PC-3 (cell line): Measurements from ENCODE around the gene CHP2. TPM values are rescaled to one million over a fixed set of nuclear protein-coding genes. Genes with fewer than 3 reads are reported as not detected.
"Not testable (repeated sequence)": the region's sequence is repeated elsewhere in the genome, so short reads cannot be mapped to it uniquely, and the experiment has no call there.

Experiments used
- ATAC-seq: fragments of 200-7000 bp; cut with Tn5 transposase; 2 replicates; pipeline ENCODE4 v1.9.1; 2020; ENCODE audit warnings: mild to moderate bottlenecking, moderate library complexity
- BruUV-seq: library from RNA; stranded (reverse); fragments of 400-500 nt; replicated peaks from 2 replicates; lab custom pipeline; 2021; lab: Mats Ljungman, UMichigan
- CTCF ChIA-PET: fragments of 300-600 bp; sonication (Branson Sonifier 250); formaldehyde crosslinking; loops from one replicate; lab custom pipeline; 2022; ENCODE audit warnings: antibody characterized with exemption; lab: Charles Lee
- POLR2A ChIA-PET: fragments of 300-600 bp; sonication (Branson Sonifier 250); formaldehyde crosslinking; loops from one replicate; lab custom pipeline; 2022; ENCODE audit warnings: antibody characterized with exemption; ENCODE audit not compliant: unreplicated experiment; lab: Charles Lee
- DNase-seq: peaks from one replicate; pipeline ENCODE4 v3.0.0-alpha.2; 2015
- H2AFZ ChIP-seq: fragments of 300-600 bp; sonication (generic); 2 replicates; pipeline ENCODE4 v1.6.0; 2016; ENCODE audit warnings: antibody characterized with exemption, low read length
- H3F3A ChIP-seq: fragments of 300-600 bp; sonication (generic); one replicate; pipeline ENCODE4 v1.6.0; 2017; ENCODE audit warnings: antibody characterized with exemption, low read length, control low read depth, mild to moderate bottlenecking; ENCODE audit not compliant: unreplicated experiment
- H3K27ac ChIP-seq: fragments of 300-600 bp; sonication (generic); 2 replicates; pipeline ENCODE4 v1.5.1; 2016; ENCODE audit warnings: mild to moderate bottlenecking, low read length
- H3K27me3 ChIP-seq: fragments of 300-600 bp; sonication (generic); 2 replicates; pipeline ENCODE4 v1.6.1; 2016; ENCODE audit warnings: low read length, mixed read lengths
- H3K36me3 ChIP-seq: fragments of 300-600 bp; sonication (generic); 2 replicates; pipeline ENCODE4 v1.6.1; 2016; ENCODE audit warnings: low read depth, mixed run types, low read length, mixed read lengths
- H3K4me1 ChIP-seq: fragments of 300-600 bp; sonication (generic); 2 replicates; pipeline ENCODE4 v1.5.1; 2016; ENCODE audit warnings: low read length; ENCODE audit not compliant: insufficient read depth
- H3K4me2 ChIP-seq: fragments of 300-600 bp; sonication (generic); 2 replicates; pipeline ENCODE4 v1.6.0; 2016; ENCODE audit warnings: low read length
- H3K4me3 ChIP-seq: fragments of 300-600 bp; sonication (generic); 2 replicates; pipeline ENCODE4 v1.5.1; 2016; ENCODE audit warnings: mild to moderate bottlenecking, low read length, mixed read lengths
- H3K79me2 ChIP-seq: fragments of 300-600 bp; sonication (generic); 2 replicates; pipeline ENCODE4 v1.6.1; 2017; ENCODE audit warnings: low read length, mixed read lengths
- H3K9ac ChIP-seq: fragments of 300-600 bp; sonication (generic); 2 replicates; pipeline ENCODE4 v1.6.0; 2016; ENCODE audit warnings: mild to moderate bottlenecking, low read length
- H3K9me2 ChIP-seq: fragments of 300-600 bp; sonication (generic); replicated peaks from 2 replicates; pipeline ENCODE4 v1.6.1; 2016; ENCODE audit warnings: mixed run types, low read length, mixed read lengths
- H3K9me3 ChIP-seq: fragments of 300-600 bp; sonication (generic); 2 replicates; pipeline ENCODE4 v1.6.1; 2016; ENCODE audit warnings: low read length, mixed read lengths
- H4K20me1 ChIP-seq: fragments of 300-600 bp; sonication (generic); 2 replicates; pipeline ENCODE4 v1.6.1; 2016; ENCODE audit warnings: low read length, mixed read lengths
- CTCF ChIP-seq: fragments of 300-600 bp; sonication (generic); conservative IDR thresholded peaks from 2 replicates; pipeline ENCODE4 v1.5.1; 2017; ENCODE audit warnings: antibody characterized with exemption, low read depth, mild to moderate bottlenecking, low read length
- EZH2 ChIP-seq: fragments of 300-600 bp; sonication (generic); IDR thresholded peaks from one replicate; pipeline ENCODE4 v1.6.1; 2017; ENCODE audit warnings: antibody characterized with exemption, mild to moderate bottlenecking, low read length; ENCODE audit not compliant: unreplicated experiment
- EZH2phosphoT487 ChIP-seq: fragments of 300-600 bp; sonication (generic); IDR thresholded peaks from 2 replicates; pipeline ENCODE4 v1.6.1; 2018; ENCODE audit warnings: mild to moderate bottlenecking, antibody characterized with exemption, low read length, borderline replicate concordance
- intact Hi-C: fragments of 100-400 bp; cut with micrococcal nuclease; formaldehyde crosslinking; loops from 2 replicates; pipeline ENCODE4 v1.9.0; 2023
- total RNA-seq: library from RNA; depleted of rRNA; stranded (reverse); fragments of >200 nt; gene quantifications from 2 replicates; pipeline ENCODE4 v1.2.3, GENCODE V29; 2014

The CHP2 gene
- total RNA-seq, 1 experiment from 2014 or later: not detected

- Histone ChIP-seq H3K27me3 (peaks cover 17% of the 10 kb centered on the region), H3K4me2 (no peak overlapping the region), H3K4me1 (no peaks in the 10 kb centered on the region), H3K4me3 (no peak overlapping the region), H4K20me1 (no peaks in the 10 kb centered on the region), H3K27ac (no peak overlapping the region), H2AFZ (no peak overlapping the region), H3K9me2 (no peaks in the 10 kb centered on the region), H3K9ac (no peak overlapping the region), H3F3A (no peaks in the 10 kb centered on the region), H3K9me3 (no peaks in the 10 kb centered on the region), H3K79me2 (no peaks in the 10 kb centered on the region), H3K36me3 (no peaks in the 10 kb centered on the region)
- BruUV-seq: no TSS peak
- intact Hi-C loops: no loop called here
- CTCF ChIA-PET: no interaction called here
- ATAC-seq: no peak
- DNase-seq: no peak
- TF ChIP-seq EZH2phosphoT487: no peak
- no peak for TF ChIP-seq EZH2
- no peak for TF ChIP-seq CTCF
- POLR2A ChIA-PET: no interaction called here
Measured at GRCh38 chr16:23745263-23745662, 9.6 kb upstream of the CHP2 start.

- H3K4me1 ChIP-seq: no peaks in the 10 kb centered on the region
- BruUV-seq: no TSS peak
Measured at GRCh38 chr16:23748630-23749029, 6.2 kb upstream of the CHP2 start.

GRCh38 chr16:23751053-23751452 is 3.8 kb upstream of the CHP2 start:
- H3K4me3 ChIP-seq, H3K27ac ChIP-seq, H2AFZ ChIP-seq, H4K20me1 ChIP-seq, H3K9me3 ChIP-seq, H3K4me2 ChIP-seq, intact Hi-C loops, POLR2A ChIA-PET, H3K27me3 ChIP-seq, DNase-seq, CTCF ChIA-PET, H3K9ac ChIP-seq, H3K9me2 ChIP-seq, H3F3A ChIP-seq, H3K79me2 ChIP-seq, H3K36me3 ChIP-seq, ATAC-seq, H3K4me1 ChIP-seq, BruUV-seq: not testable (repeated sequence)

More at GRCh38 chr16:23748630-23749029, 6.2 kb upstream of the CHP2 start:
- no peaks in the 10 kb centered on the region for H4K20me1 ChIP-seq
- H3K9me3 ChIP-seq: no peaks in the 10 kb centered on the region
- ChIA-PET POLR2A (no interaction called here), CTCF (interaction anchor here (0.6 kb wide), 1 partner anchor 52 kb away, joined by 7 read pairs; no protein-coding TSS in a partner anchor)
- no peak for TF ChIP-seq EZH2
- no peak for TF ChIP-seq CTCF
- TF ChIP-seq EZH2phosphoT487: no peak
- H3K36me3 ChIP-seq: no peaks in the 10 kb centered on the region
- H3K27ac ChIP-seq: no peak overlapping the region
- H3K9me2 ChIP-seq: no peaks in the 10 kb centered on the region
- H3F3A ChIP-seq: no peaks in the 10 kb centered on the region
- ATAC-seq (no peak), DNase-seq (no peak)
- no peak overlapping the region for H3K4me3 ChIP-seq
- no peak overlapping the region for H3K9ac ChIP-seq
- no peak overlapping the region for H3K4me2 ChIP-seq
- no peak overlapping the region for H2AFZ ChIP-seq
- H3K79me2 ChIP-seq: no peaks in the 10 kb centered on the region
- intact Hi-C loops: no loop called here
- peaks cover 8% of the 10 kb centered on the region for H3K27me3 ChIP-seq
